CD4-positive, alpha-beta T cell treated with Interleukin-2 at 100 ng/mL for 4 hours (primary cell): ENCODE data around the gene B4GALT6.

Experiments used
- DNase-seq: peaks from one replicate; pipeline ENCODE4 v3.0.0-alpha.2; 2020; ENCODE audit warnings: low spot score

The B4GALT6 gene

GRCh38 chr18:31686986-31687928 lies 2.9 kb upstream of the B4GALT6 start:
- DNase-seq, result no peak

- DNase-seq, result no peak
Observed at GRCh38 chr18:31686572-31686971, 2.2 kb upstream of the B4GALT6 start.

- DNase-seq, result peak; percentile 32
Observed at GRCh38 chr18:31685097-31686082, 1.0 kb upstream of the B4GALT6 start.

GRCh38 chr18:31683968-31684278 lies 458 bp downstream of the B4GALT6 start:
- no peak for DNase-seq

GRCh38 chr18:31683106-31683505 lies 1.3 kb downstream of the B4GALT6 start:
- DNase-seq, result no peak

- DNase-seq, result no peak
Observed at GRCh38 chr18:31680831-31681568, 3.4 kb downstream of the B4GALT6 start.

- no peak for DNase-seq
Observed at GRCh38 chr18:31680433-31680811, 4.0 kb downstream of the B4GALT6 start.

GRCh38 chr18:31679791-31680432 lies 4.5 kb downstream of the B4GALT6 start:
- DNase-seq, result no peak

- DNase-seq, result no peak
Observed at GRCh38 chr18:31679133-31679742, 5.1 kb downstream of the B4GALT6 start.

- DNase-seq, result no peak
Observed at GRCh38 chr18:31678425-31678824, 6.0 kb downstream of the B4GALT6 start.

- DNase-seq, result no peak
Observed at GRCh38 chr18:31677592-31677991, 6.8 kb downstream of the B4GALT6 start.

- no peak for DNase-seq
Observed at GRCh38 chr18:31675404-31675803, 9.0 kb downstream of the B4GALT6 start.

- DNase-seq, result no peak
Observed at GRCh38 chr18:31672628-31673135, 11.7 kb downstream of the B4GALT6 start.

GRCh38 chr18:31671951-31672350 lies 12.4 kb downstream of the B4GALT6 start:
- DNase-seq, result no peak

- no peak for DNase-seq
Observed at GRCh38 chr18:31669541-31669940, 14.8 kb downstream of the B4GALT6 start.

- DNase-seq, result no peak
Observed at GRCh38 chr18:31667185-31667584, 17.2 kb downstream of the B4GALT6 start.

GRCh38 chr18:31666055-31666454 lies 18.3 kb downstream of the B4GALT6 start:
- DNase-seq, result no peak

GRCh38 chr18:31664101-31664500 lies 20.3 kb downstream of the B4GALT6 start:
- DNase-seq, result no peak

GRCh38 chr18:31661965-31662364 lies 22.4 kb downstream of the B4GALT6 start:
- no peak for DNase-seq

- no peak for DNase-seq
Observed at GRCh38 chr18:31660763-31661162, 23.6 kb downstream of the B4GALT6 start.

GRCh38 chr18:31659576-31660177 lies 24.7 kb downstream of the B4GALT6 start:
- DNase-seq, result no peak
